ENCODE data around the gene ARHGAP10.

The ARHGAP10 gene

DNA sequence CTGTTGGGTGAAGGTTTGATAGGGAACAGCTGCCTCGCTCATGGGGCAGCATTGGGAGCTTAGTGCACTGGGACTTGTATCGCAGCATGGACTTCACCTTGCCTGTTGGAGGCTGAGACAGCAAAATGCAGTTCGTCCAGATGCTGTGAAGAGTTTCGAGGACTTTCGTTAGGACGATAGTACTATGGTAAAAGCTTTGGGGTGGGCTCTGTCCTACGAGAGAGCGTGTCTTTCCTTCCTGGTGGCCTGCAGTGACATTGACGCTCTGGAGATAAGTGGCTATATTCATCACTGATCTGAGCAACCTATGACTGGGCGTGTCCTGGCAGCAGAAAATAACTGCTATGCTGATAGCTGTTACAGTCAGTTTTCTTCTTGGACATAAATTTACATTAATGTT is 44.8 kb downstream of the ARHGAP10 start:
- TF ChIP-seq EGR1 (IDR thresholded peaks at IDR 0.05) (no peak), FOXM1 (IDR thresholded peaks at IDR 0.05; ENCODE audit: borderline replicate concordance, low read depth) (no peak), EP300 (IDR thresholded peaks at IDR 0.05; ENCODE audit: borderline replicate concordance) (no peak), NFIC (IDR thresholded peaks at IDR 0.05) (no peak)
- TF ChIP-seq, protein P1, sequence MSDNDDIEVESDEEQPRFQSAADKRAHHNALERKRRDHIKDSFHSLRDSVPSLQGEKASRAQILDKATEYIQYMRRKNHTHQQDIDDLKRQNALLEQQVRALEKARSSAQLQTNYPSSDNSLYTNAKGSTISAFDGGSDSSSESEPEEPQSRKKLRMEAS (IDR thresholded peaks at IDR 0.05), result no peak

DNA sequence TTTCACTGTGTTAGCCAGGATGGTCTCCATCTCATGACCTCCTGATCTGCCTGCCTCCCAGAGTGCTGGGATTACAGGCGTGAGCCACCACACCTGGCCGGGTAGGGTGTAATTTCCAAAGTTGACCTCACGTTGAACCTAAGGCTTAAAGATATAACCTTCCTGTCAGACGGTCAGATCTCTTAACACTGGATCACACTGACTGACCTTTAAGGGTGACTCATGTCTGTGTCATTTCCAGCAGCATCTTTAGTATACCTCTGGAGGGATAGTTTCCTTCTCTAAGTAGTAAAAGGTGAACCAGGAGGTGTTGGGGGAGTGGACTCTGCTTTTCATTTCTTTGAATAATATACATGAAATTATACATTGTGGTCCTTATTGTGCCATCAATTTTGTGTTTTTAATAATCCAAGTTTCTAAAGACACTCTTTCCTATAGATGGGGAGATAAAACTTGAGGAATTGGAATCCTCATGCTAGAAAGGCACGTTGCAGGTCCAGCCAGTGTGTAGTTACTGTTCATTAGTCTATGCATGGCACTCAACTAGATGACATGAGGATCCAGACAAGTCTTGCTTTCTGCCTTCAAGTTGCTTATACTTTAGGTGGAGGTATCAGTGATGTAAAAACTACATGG is 45.7 kb downstream of the ARHGAP10 start:
- TF ChIP-seq NFIC (IDR thresholded peaks at IDR 0.05) (no peak), CEBPB (IDR thresholded peaks at IDR 0.05) (no peak), CREB1 (IDR thresholded peaks at IDR 0.05; ENCODE audit: low read depth) (no peak), TCF12 (IDR thresholded peaks at IDR 0.05; ENCODE audit: low read depth) (no peak), TAF1 (IDR thresholded peaks at IDR 0.05; ENCODE audit: low read depth) (no peak), EP300 (IDR thresholded peaks at IDR 0.05; ENCODE audit: borderline replicate concordance) (no peak), RAD21 (IDR thresholded peaks at IDR 0.05; ENCODE audit: low read depth) (no peak), YY1 (IDR thresholded peaks at IDR 0.05; ENCODE audit: low read depth) (no peak), FOXM1 (IDR thresholded peaks at IDR 0.05; ENCODE audit: borderline replicate concordance, low read depth) (no peak), ZBTB7A (IDR thresholded peaks at IDR 0.05; ENCODE audit: low read depth) (no peak)
- TF ChIP-seq, protein P2, sequence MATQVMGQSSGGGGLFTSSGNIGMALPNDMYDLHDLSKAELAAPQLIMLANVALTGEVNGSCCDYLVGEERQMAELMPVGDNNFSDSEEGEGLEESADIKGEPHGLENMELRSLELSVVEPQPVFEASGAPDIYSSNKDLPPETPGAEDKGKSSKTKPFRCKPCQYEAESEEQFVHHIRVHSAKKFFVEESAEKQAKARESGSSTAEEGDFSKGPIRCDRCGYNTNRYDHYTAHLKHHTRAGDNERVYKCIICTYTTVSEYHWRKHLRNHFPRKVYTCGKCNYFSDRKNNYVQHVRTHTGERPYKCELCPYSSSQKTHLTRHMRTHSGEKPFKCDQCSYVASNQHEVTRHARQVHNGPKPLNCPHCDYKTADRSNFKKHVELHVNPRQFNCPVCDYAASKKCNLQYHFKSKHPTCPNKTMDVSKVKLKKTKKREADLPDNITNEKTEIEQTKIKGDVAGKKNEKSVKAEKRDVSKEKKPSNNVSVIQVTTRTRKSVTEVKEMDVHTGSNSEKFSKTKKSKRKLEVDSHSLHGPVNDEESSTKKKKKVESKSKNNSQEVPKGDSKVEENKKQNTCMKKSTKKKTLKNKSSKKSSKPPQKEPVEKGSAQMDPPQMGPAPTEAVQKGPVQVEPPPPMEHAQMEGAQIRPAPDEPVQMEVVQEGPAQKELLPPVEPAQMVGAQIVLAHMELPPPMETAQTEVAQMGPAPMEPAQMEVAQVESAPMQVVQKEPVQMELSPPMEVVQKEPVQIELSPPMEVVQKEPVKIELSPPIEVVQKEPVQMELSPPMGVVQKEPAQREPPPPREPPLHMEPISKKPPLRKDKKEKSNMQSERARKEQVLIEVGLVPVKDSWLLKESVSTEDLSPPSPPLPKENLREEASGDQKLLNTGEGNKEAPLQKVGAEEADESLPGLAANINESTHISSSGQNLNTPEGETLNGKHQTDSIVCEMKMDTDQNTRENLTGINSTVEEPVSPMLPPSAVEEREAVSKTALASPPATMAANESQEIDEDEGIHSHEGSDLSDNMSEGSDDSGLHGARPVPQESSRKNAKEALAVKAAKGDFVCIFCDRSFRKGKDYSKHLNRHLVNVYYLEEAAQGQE (IDR thresholded peaks at IDR 0.05; ENCODE audit: low read depth), result no peak
- TF ChIP-seq, protein P3, sequence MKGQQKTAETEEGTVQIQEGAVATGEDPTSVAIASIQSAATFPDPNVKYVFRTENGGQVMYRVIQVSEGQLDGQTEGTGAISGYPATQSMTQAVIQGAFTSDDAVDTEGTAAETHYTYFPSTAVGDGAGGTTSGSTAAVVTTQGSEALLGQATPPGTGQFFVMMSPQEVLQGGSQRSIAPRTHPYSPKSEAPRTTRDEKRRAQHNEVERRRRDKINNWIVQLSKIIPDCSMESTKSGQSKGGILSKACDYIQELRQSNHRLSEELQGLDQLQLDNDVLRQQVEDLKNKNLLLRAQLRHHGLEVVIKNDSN (IDR thresholded peaks at IDR 0.05), result no peak

DNA sequence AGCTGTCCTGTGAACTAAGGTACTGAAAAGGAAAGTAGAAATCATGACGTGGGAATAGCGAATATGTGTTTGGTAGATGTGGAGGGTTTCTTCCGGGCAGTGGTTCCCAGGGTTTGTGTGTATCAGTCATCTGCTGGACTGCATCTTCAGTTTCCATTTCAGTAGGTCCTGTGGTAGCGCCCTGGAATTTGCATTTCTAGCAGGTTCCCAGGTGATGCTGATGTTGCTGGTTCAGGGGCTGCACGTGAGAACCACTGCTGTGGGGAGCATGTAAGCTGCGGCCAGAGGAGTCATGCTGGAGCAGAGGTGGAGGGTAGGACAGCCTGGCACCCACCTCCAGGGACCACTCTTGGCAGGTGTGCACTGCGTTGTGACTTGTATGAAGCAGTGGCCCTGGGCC is 47.1 kb downstream of the ARHGAP10 start:
- TF ChIP-seq CREB1 (IDR thresholded peaks at IDR 0.05; ENCODE audit: low read depth), result no peak
- TF ChIP-seq ZBTB7A (IDR thresholded peaks at IDR 0.05; ENCODE audit: low read depth), result no peak
- no peak for TF ChIP-seq EGR1 (IDR thresholded peaks at IDR 0.05)
- TF ChIP-seq TEAD4 (IDR thresholded peaks at IDR 0.05), result no peak
- TF ChIP-seq FOXM1 (IDR thresholded peaks at IDR 0.05; ENCODE audit: borderline replicate concordance, low read depth), result no peak
- TF ChIP-seq CEBPB (IDR thresholded peaks at IDR 0.05), result no peak
- TF ChIP-seq NFIC (IDR thresholded peaks at IDR 0.05), result no peak
- TF ChIP-seq, protein P2 (IDR thresholded peaks at IDR 0.05; ENCODE audit: low read depth), result no peak
- no peak for TF ChIP-seq RAD21 (IDR thresholded peaks at IDR 0.05; ENCODE audit: low read depth)
- no peak for TF ChIP-seq TAF1 (IDR thresholded peaks at IDR 0.05; ENCODE audit: low read depth)
- TF ChIP-seq, protein P1 (IDR thresholded peaks at IDR 0.05), result no peak
- no peak for TF ChIP-seq TCF12 (IDR thresholded peaks at IDR 0.05; ENCODE audit: low read depth)
- TF ChIP-seq YY1 (IDR thresholded peaks at IDR 0.05; ENCODE audit: low read depth), result no peak
- TF ChIP-seq, protein P3 (IDR thresholded peaks at IDR 0.05), result no peak
- TF ChIP-seq EP300 (IDR thresholded peaks at IDR 0.05; ENCODE audit: borderline replicate concordance), result no peak

DNA sequence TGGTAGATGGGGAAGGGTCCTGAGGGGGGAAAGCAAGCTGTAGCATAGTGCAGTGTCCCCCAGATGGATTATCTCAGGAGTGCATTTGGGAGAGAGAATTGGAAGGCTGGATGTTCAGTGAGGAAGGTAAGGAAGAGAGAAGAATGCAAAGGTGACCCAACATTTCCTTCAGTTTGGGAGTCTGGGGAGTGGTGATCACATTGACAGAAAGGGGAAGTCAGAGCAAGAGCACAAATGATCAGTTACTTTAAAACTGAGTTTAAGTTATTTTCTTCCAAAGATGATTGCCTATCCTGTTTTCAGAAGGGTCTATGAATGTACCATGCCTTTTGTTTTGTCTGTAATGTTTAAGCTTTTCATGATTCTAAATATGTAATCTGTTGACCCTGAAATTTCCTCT is 47.6 kb downstream of the ARHGAP10 start:
- TF ChIP-seq, protein P2 (IDR thresholded peaks at IDR 0.05; ENCODE audit: low read depth), result no peak
- TF ChIP-seq TCF12 (IDR thresholded peaks at IDR 0.05; ENCODE audit: low read depth) (no peak), TEAD4 (IDR thresholded peaks at IDR 0.05) (no peak), RAD21 (IDR thresholded peaks at IDR 0.05; ENCODE audit: low read depth) (no peak), CEBPB (IDR thresholded peaks at IDR 0.05) (no peak), FOXM1 (IDR thresholded peaks at IDR 0.05; ENCODE audit: borderline replicate concordance, low read depth) (no peak), EP300 (IDR thresholded peaks at IDR 0.05; ENCODE audit: borderline replicate concordance) (no peak), YY1 (IDR thresholded peaks at IDR 0.05; ENCODE audit: low read depth) (no peak), ZBTB7A (IDR thresholded peaks at IDR 0.05; ENCODE audit: low read depth) (no peak), TAF1 (IDR thresholded peaks at IDR 0.05; ENCODE audit: low read depth) (no peak), CREB1 (IDR thresholded peaks at IDR 0.05; ENCODE audit: low read depth) (no peak), EGR1 (IDR thresholded peaks at IDR 0.05) (no peak), NFIC (IDR thresholded peaks at IDR 0.05) (no peak)
- TF ChIP-seq, protein P3 (IDR thresholded peaks at IDR 0.05), result no peak
- TF ChIP-seq, protein P1 (IDR thresholded peaks at IDR 0.05), result no peak
